HCT116 (cell line): ENCODE measurements around the gene TPD52L2.

Source experiments
- CTCF ChIP-seq, 3 experiments: fragments of 200-600 bp in 1 of 3; sonication (generic) in 1 of 3; IDR thresholded peaks in 2 of 3; conservative IDR thresholded peaks in 1 of 3; 2 replicates each; pipeline ENCODE4 v1.5.1; 2012 to 2017; ENCODE audit warnings: low read depth in 2 of 3, low read length in 2 of 3, antibody characterized with exemption in 1 of 3, borderline replicate concordance in 1 of 3, control low read depth in 1 of 3, mild to moderate bottlenecking in 1 of 3, mixed read lengths in 1 of 3, mixed run types in 1 of 3, moderate library complexity in 1 of 3; ENCODE audit not compliant: insufficient read depth in 1 of 3
- TF ChIP-seq, protein P1 (sequence below): IDR thresholded peaks from 2 replicates; pipeline ENCODE4 v1.6.1; 2012

DNA sequence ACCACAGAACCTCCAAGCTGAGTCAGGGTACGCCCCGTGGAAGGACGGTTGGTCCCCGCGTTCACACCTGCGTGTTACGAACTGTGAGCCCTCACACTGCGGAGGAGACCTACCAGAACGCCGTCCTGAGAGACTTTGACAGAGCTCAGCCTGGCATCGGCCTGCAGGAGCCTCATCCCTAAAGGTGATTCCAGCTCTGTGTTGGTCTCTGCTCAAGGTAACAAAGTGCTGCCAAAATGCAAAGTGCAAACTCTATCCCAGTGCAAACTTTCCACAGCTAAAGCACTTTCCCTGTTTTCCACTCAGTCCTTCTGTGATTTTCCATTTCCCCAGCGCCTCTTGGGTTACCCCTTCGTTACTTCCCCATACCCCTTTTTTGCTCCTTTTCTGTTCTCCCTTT lies 25.4 kb upstream of the TPD52L2 start:
- TF ChIP-seq CTCF (IDR thresholded peaks at IDR 0.05 in 2 of 3, conservative IDR thresholded peaks at IDR 0.05 in 1 of 3; ENCODE audit: borderline replicate concordance in 1 of 3, insufficient read depth in 1 of 3, low read depth in 2 of 3, low read length in 2 of 3): no peak
- TF ChIP-seq, protein P1, sequence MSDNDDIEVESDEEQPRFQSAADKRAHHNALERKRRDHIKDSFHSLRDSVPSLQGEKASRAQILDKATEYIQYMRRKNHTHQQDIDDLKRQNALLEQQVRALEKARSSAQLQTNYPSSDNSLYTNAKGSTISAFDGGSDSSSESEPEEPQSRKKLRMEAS: no peak
